Right renal pelvis (tissue), 4 donors: ENCODE results near the gene PTK6. TPM values are rescaled to one million over a fixed set of nuclear protein-coding genes. Genes with fewer than 3 reads are reported as not detected.

Experiments
- DNase-seq, 4 donors: peaks; one replicate each; pipeline ENCODE4 v3.0.0-alpha.2; 2013; ENCODE audit warnings: low read depth in 4 of 4, low spot score in 3 of 4, missing footprints in 1 of 4
- polyA plus RNA-seq, 4 donors: library from polyadenylated mRNA; unstranded; fragments of 120-200 nt; gene quantifications; one replicate each; pipeline ENCODE4 v1.2.1, GENCODE V29; 2013; ENCODE audit not compliant: insufficient read length in 4 of 4

Gene PTK6
- polyA plus RNA-seq, 4 donors: 0.44 to 1.1 (median 0.81) TPM

DNA sequence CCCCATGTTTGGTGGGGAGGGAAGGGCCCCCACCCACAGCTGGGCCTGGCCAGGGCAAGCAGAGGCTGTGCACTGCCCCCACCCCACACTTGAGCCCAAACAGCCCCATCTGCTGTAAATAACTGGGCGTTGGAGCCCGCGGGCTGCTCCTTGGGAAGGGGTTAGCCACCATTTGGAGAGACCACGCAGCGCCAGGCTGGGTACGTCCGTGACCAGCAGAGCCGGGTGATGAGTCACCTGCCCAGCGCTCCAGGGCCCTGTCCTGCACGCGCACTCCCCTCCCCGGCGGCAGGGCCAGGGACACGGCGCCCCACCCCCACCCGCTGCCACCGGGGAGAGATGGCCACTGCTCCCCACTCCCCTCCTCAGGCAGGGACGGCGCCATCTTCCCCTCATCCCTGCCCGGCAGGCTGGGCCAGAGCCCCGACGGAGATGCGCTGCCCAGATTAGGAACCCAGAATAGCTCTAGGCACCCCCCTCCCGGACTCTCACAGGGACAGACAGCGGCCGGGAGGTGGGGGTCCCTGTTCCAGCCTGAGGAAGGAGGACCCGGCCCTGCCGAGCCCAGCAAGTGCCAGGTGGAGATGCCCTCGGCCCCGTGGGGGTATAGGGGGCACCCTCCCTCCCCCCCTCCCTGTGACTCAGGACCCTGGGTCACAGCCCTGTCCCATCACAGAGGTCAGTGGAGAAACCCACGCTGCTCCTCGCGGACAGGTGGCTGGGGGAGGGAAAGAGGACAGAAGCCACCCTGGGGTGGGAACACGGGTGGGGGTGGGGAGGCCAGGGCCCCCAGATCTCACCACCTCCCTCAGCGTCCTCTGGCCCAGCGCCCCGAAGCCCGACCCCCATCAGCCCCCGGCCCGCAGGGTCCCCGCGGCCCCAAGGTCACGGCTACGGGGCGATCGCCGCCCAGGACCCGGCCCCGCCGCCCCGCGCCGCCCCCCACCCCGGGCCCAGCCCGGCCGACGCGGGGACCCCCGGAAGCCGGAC lies 38.9 kb downstream of the PTK6 start:
- no peak for DNase-seq

GRCh38 chr20:63497138-63497945 lies 39.8 kb downstream of the PTK6 start:
- no peak for DNase-seq

- no peak for DNase-seq
These were observed 40.5 kb downstream of the PTK6 start for GRCh38 chr20:63496596-63497120.

DNA sequence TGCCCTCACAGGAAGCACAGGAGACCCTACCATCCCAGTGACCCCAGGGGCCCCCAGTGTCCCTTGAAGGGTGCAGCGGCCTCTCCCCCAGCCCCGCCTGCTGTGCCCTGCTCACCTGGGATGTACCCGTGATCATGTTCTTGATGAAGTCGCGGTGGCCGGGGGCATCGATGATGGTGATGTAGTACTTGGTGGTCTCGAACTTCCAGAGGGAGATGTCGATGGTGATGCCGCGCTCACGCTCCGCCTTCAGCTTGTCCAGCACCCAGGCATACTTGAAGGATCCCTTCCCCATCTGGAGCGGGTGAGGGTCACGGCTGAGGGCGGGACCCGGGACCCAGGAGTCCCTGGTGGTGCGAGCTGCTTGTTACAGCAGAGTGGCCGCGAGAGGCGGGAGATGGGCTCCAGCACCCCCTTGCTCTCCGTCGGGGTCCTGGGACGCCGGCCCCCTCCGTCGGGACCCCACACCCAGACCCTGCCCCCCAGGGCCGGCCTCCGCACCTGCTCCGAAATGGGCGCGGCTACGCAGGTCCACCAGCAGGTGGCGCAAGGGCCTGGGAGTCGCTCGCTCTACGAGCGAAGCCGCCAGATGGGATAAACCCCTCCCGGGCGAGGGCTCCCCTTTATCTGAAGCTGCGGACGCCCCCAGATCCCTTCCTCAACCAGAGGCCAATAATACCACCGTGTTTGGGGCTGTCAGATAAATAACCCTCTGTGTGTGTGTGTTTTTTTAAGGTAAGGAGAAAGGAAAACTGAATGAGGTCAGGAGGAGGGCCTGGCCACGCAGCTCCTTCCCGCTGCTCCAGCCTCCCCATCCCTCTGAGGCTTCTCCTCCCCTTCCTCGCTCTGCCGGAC lies 41.2 kb downstream of the PTK6 start:
- DNase-seq: peak in 1 of 4 donors; percentile 45

GRCh38 chr20:63495167-63495720 lies 41.9 kb downstream of the PTK6 start:
- no peak for DNase-seq

- DNase-seq: no peak
These were observed 42.6 kb downstream of the PTK6 start for GRCh38 chr20:63494420-63495166.

GRCh38 chr20:63494084-63494419 lies 43.1 kb downstream of the PTK6 start:
- no peak for DNase-seq

DNA sequence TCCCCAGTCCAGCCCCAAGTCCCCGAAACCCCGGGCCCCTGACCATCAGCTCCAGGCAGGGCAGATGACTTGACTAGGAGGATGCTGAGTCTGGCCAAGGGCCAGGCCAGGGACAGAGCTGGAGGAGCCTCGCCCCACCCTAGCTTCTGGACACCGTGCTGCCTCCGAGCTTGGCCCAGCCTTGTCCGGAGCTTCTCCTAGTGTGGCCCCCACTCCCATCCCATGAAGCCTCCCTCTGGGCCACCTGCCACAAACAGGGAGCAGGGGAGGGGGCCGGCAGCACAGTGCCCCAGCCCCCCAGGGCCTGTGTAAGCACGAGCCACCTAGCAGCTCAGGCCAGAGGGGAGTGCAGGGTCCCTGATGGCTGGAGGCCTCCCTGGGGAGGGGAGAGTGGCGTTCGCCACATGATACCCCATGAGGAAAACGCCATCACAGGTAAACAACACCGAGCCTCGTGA lies 43.6 kb downstream of the PTK6 start:
- DNase-seq: no peak

DNA sequence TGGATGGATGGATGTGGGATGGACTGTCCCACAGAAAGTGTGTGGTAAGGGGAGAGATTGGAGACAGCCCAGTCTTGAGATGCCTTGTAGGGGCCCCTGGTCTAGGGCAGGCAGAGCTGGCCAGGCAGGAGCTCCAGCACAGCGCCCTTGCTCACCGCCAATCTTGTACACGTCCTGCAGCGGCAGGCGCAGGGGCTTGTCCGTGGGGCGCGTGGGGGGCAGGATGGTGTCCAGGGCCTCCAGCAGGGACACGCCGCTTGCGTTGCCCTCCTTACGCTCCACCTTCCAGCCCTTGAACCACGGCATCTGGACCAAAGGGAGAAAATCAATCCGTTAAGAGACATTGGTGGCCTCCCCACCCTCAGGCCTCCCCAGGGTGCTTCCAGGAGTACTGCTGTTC lies 44.2 kb downstream of the PTK6 start:
- no peak for DNase-seq

- no peak for DNase-seq
These were observed 44.7 kb downstream of the PTK6 start for GRCh38 chr20:63492518-63492917.

GRCh38 chr20:63491635-63492230 lies 45.4 kb downstream of the PTK6 start:
- DNase-seq: no peak

DNA sequence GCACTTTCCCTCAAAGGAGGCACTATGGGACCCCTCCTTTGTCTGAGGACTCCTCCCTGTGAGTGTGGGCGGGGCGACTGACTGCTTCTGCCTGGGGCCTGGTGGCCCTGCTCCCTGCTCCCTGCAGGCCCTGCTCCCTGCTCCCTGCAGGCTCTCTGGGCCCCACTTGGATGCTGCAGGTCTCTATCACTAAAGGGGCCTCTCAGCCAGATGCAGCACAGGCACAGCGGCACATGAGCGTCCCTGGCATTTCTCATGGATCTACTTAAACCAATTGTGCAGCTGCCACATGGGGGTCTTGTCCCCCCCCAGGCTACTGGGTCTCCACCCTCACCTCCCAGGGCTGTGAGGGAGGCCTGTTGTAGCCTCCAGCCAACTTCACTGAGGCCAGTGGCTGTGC lies 46.1 kb downstream of the PTK6 start:
- no peak for DNase-seq

GRCh38 chr20:63490416-63490815 lies 46.8 kb downstream of the PTK6 start:
- DNase-seq: no peak

- no peak for DNase-seq
These were observed 48.6 kb downstream of the PTK6 start for GRCh38 chr20:63488315-63489251.

DNA sequence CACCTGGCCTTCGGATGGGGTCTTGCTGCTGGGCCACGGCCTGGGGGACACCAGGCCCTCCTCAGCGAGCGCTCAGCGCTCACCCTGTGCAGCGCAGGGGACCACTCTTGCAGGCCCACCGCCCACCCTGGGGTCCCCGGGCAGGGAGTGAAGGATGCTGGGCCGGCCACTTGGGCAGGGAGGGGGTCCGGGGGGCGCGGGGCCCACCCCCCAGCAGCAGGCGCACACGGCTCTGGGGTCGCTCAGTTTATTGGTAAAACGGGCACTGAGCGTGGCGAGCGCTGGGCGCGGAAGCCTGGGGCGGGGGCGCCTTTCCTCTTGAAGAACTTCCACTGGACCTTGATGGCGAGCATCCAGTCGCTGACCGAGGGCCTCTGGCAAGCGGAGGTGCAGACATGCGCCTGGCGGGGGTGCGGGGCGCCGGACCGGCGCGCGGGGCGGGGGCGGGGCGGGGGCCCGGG lies 49.4 kb downstream of the PTK6 start:
- no peak for DNase-seq

DNA sequence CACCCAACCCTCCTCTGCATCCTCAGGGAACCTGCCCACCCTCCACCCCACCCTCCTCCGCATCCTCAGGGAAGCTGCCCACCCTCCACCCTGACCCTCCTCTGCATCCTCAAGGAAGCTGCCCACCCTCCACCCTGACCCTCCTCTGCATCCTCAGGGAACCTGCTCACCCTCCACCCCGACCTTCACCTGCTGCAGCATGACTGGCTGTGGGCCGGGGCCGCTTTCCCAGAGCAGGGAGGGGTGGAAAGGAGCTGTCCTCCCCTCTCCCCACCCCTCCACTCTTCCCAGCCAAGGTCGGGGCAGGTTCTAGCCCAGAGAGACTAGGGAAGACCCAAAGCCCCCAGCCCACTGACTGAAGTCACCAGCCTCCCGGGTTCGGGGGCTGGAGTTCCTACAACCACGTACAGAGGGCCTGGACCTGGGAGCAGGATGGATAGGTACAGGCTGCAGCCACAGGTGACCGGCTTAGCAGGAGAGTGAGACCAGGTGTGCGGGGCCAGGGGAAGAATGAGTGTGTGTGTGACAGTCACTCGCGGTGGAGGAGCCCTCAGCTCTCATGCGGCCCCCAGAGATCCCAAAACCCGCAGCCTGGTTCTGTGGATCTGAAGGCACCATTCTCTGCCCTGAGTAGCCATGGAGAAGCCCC lies 49.9 kb downstream of the PTK6 start:
- DNase-seq: no peak

- no peak for DNase-seq
These were observed 50.8 kb downstream of the PTK6 start for GRCh38 chr20:63486300-63486855.
